HG02970 (cell line): ENCODE results near the gene LIMS1.
"Not testable (repeated sequence)": the region's sequence is repeated elsewhere in the genome, so short reads cannot be mapped to it uniquely, and the experiment has no call there.

Experiments used
- ATAC-seq: cut with Tn5 transposase; IDR thresholded peaks from one replicate; pipeline ENCODE4 v1.9.1; 2021; ENCODE audit warnings: mild to moderate bottlenecking, moderate library complexity, moderate number of reproducible peaks; ENCODE audit not compliant: unreplicated experiment, low FRiP score

The LIMS1 gene

GRCh38 chr2:108548208-108549003 lies 14.1 kb downstream of the LIMS1 start:
- ATAC-seq = no peak

- no peak for ATAC-seq
These were observed 18.3 kb downstream of the LIMS1 start for GRCh38 chr2:108552566-108552965.

- ATAC-seq = no peak
These were observed 19.1 kb downstream of the LIMS1 start for GRCh38 chr2:108553209-108553919.

- ATAC-seq = no peak
These were observed 20.3 kb downstream of the LIMS1 start for GRCh38 chr2:108554528-108554927.

GRCh38 chr2:108555572-108555971 lies 21.3 kb downstream of the LIMS1 start:
- no peak for ATAC-seq

- not testable (repeated sequence) for ATAC-seq
These were observed 22.3 kb downstream of the LIMS1 start for GRCh38 chr2:108556581-108556980.

- ATAC-seq = no peak
These were observed 26.1 kb downstream of the LIMS1 start for GRCh38 chr2:108560241-108560811.

GRCh38 chr2:108560895-108561530 lies 26.7 kb downstream of the LIMS1 start:
- ATAC-seq = no peak

- ATAC-seq = no peak
These were observed 28.0 kb downstream of the LIMS1 start for GRCh38 chr2:108562274-108562673.

- no peak for ATAC-seq
These were observed 30.2 kb downstream of the LIMS1 start for GRCh38 chr2:108564510-108564909.

- ATAC-seq = no peak
These were observed 31.6 kb downstream of the LIMS1 start for GRCh38 chr2:108565778-108566375.

- no peak for ATAC-seq
These were observed 36.1 kb downstream of the LIMS1 start for GRCh38 chr2:108570416-108570815.

- ATAC-seq = no peak
These were observed 37.0 kb downstream of the LIMS1 start for GRCh38 chr2:108571286-108571685.

- no peak for ATAC-seq
These were observed 38.8 kb downstream of the LIMS1 start for GRCh38 chr2:108573061-108573460.

GRCh38 chr2:108574332-108574731 lies 40.1 kb downstream of the LIMS1 start:
- ATAC-seq = no peak

- peak; percentile 86 for ATAC-seq
These were observed 41.1 kb downstream of the LIMS1 start for GRCh38 chr2:108575132-108575966.

- no peak for ATAC-seq
These were observed 42.8 kb downstream of the LIMS1 start for GRCh38 chr2:108577099-108577498.

- ATAC-seq = no peak
These were observed 45.4 kb downstream of the LIMS1 start for GRCh38 chr2:108579623-108580022.

- no peak for ATAC-seq
These were observed 45.8 kb downstream of the LIMS1 start for GRCh38 chr2:108580050-108580449.
